Neuron (in vitro differentiated cells): Measurements from ENCODE around the gene PECR.

Experiments used
- H2AFZ ChIP-seq: one replicate; pipeline ENCODE4 v1.6.1; 2013; ENCODE audit warnings: low read depth, mild to moderate bottlenecking, inconsistent platforms, low read length, moderate library complexity
- H3K27me3 ChIP-seq: one replicate; pipeline ENCODE4 v1.6.1; 2013; ENCODE audit warnings: low read length; ENCODE audit not compliant: insufficient read depth
- H3K36me3 ChIP-seq: one replicate; pipeline ENCODE4 v1.6.1; 2013; ENCODE audit warnings: low read length; ENCODE audit not compliant: insufficient read depth
- H3K4me1 ChIP-seq: one replicate; pipeline ENCODE4 v1.6.1; 2013; ENCODE audit warnings: low read length; ENCODE audit not compliant: insufficient read depth
- H3K4me3 ChIP-seq: 2 replicates; pipeline ENCODE4 v1.5.1; 2013; ENCODE audit warnings: mild to moderate bottlenecking, low read length, moderate library complexity
- H3K9me3 ChIP-seq: one replicate; pipeline ENCODE4 v1.6.1; 2013; ENCODE audit warnings: low read length

PECR gene

DNA sequence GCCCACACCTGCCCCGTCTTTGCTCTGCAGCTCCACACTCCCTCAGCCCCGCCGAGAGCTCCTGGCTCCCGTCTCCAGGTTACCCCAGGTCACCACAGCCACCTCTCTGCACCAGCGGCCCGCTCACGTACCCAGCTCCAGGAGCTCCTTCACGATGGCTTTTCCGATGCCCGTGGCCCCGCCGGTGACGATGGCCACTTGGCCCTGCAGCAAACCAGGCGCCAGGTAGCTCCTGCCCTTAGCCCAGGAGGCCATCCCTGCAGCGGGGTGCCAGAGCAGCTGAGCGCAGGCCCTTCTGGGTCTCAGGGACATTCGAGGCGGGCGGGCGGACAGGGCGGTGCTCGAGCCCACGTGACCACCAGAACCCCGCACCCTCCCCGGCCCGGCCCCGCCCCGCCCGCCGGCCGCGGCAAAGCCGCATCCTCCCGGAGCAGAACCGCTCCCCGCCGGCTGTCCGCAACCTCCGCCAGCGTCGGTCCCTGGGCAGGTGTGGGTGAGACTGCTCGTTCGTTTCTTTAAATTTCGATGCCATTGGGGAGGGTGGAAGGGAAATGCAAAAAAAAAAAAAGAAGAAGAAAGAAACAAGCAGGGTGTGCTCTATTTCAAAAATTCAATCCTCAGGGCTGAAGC, at the start of gene PECR, which contains the start of gene TMEM169:
PECR (minus strand) TSS at position 323 of the 630 bp plus-strand sequence; CDS start at position 255, 68 bp downstream.
TMEM169 (plus strand) TSS at position 433 of the 630 bp plus-strand sequence. CDS start 14,045 bp downstream, outside the sequence.
- Histone ChIP-seq H3K27me3 (no peaks in the 10 kb centered on the region), H3K36me3 (peaks cover 4% of the 10 kb centered on the region), H2AFZ (peak within 1 kb of the TSS; percentile 79), H3K9me3 (no peaks in the 10 kb centered on the region), H3K4me1 (peaks cover 36% of the 10 kb centered on the region), H3K4me3 (peak within 1 kb of the TSS; percentile 82)

DNA sequence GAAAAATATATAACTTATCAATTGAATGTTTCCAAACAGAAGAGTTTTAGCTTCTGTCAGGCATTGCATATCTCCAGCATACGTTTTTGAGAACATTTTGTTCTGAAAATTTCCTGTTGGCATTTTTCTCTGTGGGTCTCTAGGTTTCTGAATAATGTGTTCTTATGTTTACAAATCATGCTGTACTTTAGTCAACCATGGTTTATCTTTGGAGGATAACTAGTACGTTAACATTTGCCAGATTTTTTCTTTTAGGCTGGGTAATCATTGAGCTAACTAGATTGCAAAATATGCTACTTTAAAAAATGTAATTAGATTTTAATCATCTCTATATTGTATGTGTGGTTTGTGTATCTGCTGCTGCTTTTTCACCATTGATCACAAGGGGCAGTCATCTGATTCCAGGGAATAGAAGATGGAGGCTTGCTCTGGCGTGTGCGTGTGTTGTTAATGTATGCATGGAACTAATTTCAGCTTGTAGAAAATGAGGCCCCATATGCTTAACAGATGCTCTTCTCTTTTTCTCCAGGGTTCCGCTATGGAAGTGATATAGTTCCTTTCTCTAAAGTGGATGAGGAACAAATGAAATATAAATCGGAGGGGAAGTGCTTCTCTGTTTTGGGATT, 48.9 kb upstream of the PECR start:
- Histone ChIP-seq H3K9me3 (no peaks in the 10 kb centered on the region), H3K27me3 (no peaks in the 10 kb centered on the region), H3K4me1 (no peaks in the 10 kb centered on the region), H3K36me3 (peaks cover 96% of the 10 kb centered on the region), H2AFZ (no peak overlapping the region), H3K4me3 (no peak overlapping the region)

DNA sequence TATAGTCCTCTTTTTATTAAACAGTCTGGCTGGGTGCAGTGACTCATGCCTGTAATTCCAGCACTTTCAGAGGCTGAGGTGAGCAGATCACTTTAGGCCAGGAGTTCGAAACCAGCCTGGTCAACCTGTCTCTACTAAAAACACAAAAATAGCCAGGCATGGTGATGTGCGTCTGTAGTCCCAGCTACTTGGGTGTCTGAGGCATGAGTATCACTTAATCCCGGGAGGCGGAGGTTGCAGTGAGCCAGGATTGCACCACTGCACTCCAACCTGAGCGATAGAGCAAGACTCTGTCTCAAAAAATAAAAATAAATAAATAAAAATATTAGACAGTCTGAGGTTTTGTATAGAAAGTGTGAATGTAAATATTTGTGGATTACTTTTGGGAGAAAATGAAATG, 45.3 kb upstream of the PECR start:
- H3K27me3 ChIP-seq: no peaks in the 10 kb centered on the region
- no peaks in the 10 kb centered on the region for H3K9me3 ChIP-seq
- H3K4me1 ChIP-seq: no peaks in the 10 kb centered on the region
- H3K4me3 ChIP-seq: no peak overlapping the region
- no peak overlapping the region for H2AFZ ChIP-seq
- peaks cover 93% of the 10 kb centered on the region for H3K36me3 ChIP-seq

GRCh38 chr2:216121255-216121654, 39.6 kb upstream of the PECR start:
- Histone ChIP-seq H3K36me3 (peaks cover 97% of the 10 kb centered on the region), H2AFZ (no peak overlapping the region), H3K27me3 (no peaks in the 10 kb centered on the region)

GRCh38 chr2:216119986-216120385, 38.4 kb upstream of the PECR start:
- Histone ChIP-seq H2AFZ (no peak overlapping the region), H3K9me3 (no peaks in the 10 kb centered on the region), H3K4me1 (peaks cover 35% of the 10 kb centered on the region), H3K4me3 (no peak overlapping the region), H3K27me3 (no peaks in the 10 kb centered on the region), H3K36me3 (peaks cover 98% of the 10 kb centered on the region)

More at GRCh38 chr2:216121255-216121654, 39.6 kb upstream of the PECR start:
- H3K9me3 ChIP-seq: no peaks in the 10 kb centered on the region
- no peak overlapping the region for H3K4me3 ChIP-seq
- peaks cover 24% of the 10 kb centered on the region for H3K4me1 ChIP-seq

GRCh38 chr2:216119146-216119545, 37.5 kb upstream of the PECR start:
- peaks cover 94% of the 10 kb centered on the region for H3K36me3 ChIP-seq
- no peaks in the 10 kb centered on the region for H3K27me3 ChIP-seq
- H3K4me3 ChIP-seq: no peak overlapping the region
- H3K9me3 ChIP-seq: no peaks in the 10 kb centered on the region
- H2AFZ ChIP-seq: no peak overlapping the region
- peaks cover 41% of the 10 kb centered on the region for H3K4me1 ChIP-seq

GRCh38 chr2:216118474-216118873, 36.9 kb upstream of the PECR start:
- no peaks in the 10 kb centered on the region for H3K27me3 ChIP-seq
- peaks cover 42% of the 10 kb centered on the region for H3K4me1 ChIP-seq
- no peak overlapping the region for H3K4me3 ChIP-seq
- H3K36me3 ChIP-seq: peaks cover 94% of the 10 kb centered on the region
- H2AFZ ChIP-seq: no peak overlapping the region
- no peaks in the 10 kb centered on the region for H3K9me3 ChIP-seq

DNA sequence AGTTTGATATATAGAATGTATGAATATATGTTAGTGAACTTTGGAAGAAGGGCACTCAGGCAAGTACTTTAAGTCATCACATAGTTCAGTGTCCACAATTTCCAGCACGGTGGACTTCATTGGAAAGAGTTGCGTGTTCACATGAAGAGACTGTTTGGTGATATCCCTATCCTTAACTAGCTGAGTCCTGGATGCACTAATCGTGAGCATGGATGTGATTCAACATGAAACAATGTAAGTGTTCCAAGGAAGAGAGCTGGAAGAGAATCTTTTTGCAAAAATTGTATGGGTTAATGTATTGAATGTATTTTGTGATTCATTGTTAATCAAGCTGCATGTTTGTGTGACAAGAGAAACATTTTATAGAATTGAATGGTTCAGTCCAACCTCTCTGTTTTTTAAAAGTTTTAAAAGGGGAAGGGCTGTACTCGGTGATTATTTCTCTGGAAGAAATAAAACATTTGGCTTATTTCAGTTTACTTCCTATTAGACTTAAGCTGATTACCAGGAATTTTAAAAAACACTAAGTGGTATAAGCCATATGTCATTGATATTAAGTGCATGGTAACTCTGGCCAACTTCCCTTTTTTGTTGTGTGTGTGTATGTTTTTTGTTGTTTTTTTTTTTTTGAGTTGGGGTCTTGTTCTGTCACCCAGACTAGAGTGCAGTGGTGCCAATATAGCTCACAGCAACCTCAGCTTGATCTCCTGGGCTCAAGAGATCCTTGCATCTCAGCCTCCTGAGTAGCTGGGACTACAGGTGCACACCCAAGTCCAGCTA, 36.1 kb upstream of the PECR start:
- Histone ChIP-seq H3K27me3 (no peaks in the 10 kb centered on the region), H3K4me3 (no peak overlapping the region), H2AFZ (no peak overlapping the region), H3K4me1 (peaks cover 42% of the 10 kb centered on the region), H3K9me3 (no peaks in the 10 kb centered on the region), H3K36me3 (peaks cover 94% of the 10 kb centered on the region)

- Histone ChIP-seq H3K27me3 (no peaks in the 10 kb centered on the region), H3K36me3 (peaks cover 94% of the 10 kb centered on the region), H3K4me3 (no peak overlapping the region), H3K4me1 (peaks cover 46% of the 10 kb centered on the region), H2AFZ (no peak overlapping the region), H3K9me3 (no peaks in the 10 kb centered on the region)
Measured at GRCh38 chr2:216116418-216116817, 34.8 kb upstream of the PECR start.

- peaks cover 58% of the 10 kb centered on the region for H3K4me1 ChIP-seq
- peaks cover 86% of the 10 kb centered on the region for H3K36me3 ChIP-seq
- H2AFZ ChIP-seq: peak overlapping the region; percentile 51
- peak overlapping the region; percentile 32 for H3K4me3 ChIP-seq
- no peaks in the 10 kb centered on the region for H3K9me3 ChIP-seq
- no peaks in the 10 kb centered on the region for H3K27me3 ChIP-seq
Measured at GRCh38 chr2:216114714-216115531, 33.3 kb upstream of the PECR start.

DNA sequence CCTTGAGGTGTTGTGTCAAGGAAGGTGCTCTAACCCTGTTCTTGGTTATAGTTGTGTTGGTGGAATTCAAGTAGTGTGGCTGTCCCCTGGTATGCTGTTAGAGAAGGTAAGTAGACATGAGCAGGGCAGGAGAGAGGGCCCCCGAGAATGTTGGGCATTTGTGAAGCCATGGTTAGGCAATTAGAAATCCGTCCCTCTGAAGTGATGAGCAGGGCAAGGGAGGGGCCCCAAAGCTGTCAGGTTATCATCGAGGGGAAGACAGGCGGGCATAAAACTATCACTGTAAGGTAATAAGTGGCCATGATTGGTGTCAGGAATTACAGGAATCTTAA, 32.7 kb upstream of the PECR start:
- Histone ChIP-seq H3K9me3 (no peaks in the 10 kb centered on the region), H3K4me3 (no peak overlapping the region), H3K4me1 (peaks cover 54% of the 10 kb centered on the region), H2AFZ (no peak overlapping the region), H3K36me3 (peaks cover 80% of the 10 kb centered on the region), H3K27me3 (no peaks in the 10 kb centered on the region)

DNA sequence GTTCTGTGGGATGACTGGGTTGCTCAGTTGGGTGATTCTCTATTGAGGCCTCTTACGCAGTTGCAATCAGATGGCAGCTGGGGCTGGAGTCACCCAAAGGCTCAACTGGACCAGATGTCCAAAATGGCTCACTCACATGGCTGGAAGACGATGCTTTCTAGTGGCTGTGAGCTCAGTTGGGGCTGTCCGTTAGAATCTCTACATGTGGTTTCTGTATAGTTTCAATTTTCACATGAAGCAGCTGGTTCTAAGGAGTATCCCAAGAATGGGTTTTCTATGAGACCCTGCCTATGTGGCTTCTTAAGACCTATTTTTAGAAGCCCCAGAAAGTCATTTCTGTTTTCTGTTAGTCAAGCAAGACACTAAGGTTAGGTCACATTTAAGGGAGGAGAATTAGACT, 32.0 kb upstream of the PECR start:
- Histone ChIP-seq H3K36me3 (peaks cover 72% of the 10 kb centered on the region), H3K9me3 (no peaks in the 10 kb centered on the region), H3K4me3 (no peak overlapping the region), H3K4me1 (peaks cover 47% of the 10 kb centered on the region), H2AFZ (no peak overlapping the region), H3K27me3 (no peaks in the 10 kb centered on the region)
